GM12878 (cell line): ENCODE results near the gene HSPA12A. TPM values are rescaled to one million over a fixed set of nuclear protein-coding genes. Genes with fewer than 3 reads are reported as not detected.

Experiments used
- ATAC-seq: fragments of 200-7000 bp; cut with Tn5 transposase; 3 replicates; pipeline ENCODE4 v1.9.1; 2020; ENCODE audit warnings: mild to moderate bottlenecking, moderate library complexity
- BruUV-seq: library from RNA; stranded (reverse); fragments of 400-500 nt; replicated peaks from 2 replicates; lab custom pipeline; 2021; lab: Mats Ljungman, UMichigan
- CTCF ChIA-PET: fragments of 300-600 bp; sonication (Branson Sonifier 250); formaldehyde crosslinking; extraction: SDS; loops from one replicate; lab custom pipeline; 2021; ENCODE audit warnings: inconsistent platforms; lab: Yijun Ruan, JAX
- POLR2A ChIA-PET: fragments of 350-600 bp; formaldehyde crosslinking; extraction: SDS; loops from one replicate; lab custom pipeline; 2021; ENCODE audit warnings: inconsistent platforms; lab: Charles Lee
- RAD21 ChIA-PET: fragments of 300-600 bp; sonication (Branson Sonifier 250); formaldehyde crosslinking; loops from one replicate; lab custom pipeline; 2023; ENCODE audit warnings: antibody characterized with exemption; ENCODE audit not compliant: unreplicated experiment; lab: Charles Lee
- SMC1A ChIA-PET: fragments of 300-600 bp; sonication (Branson Sonifier 250); formaldehyde crosslinking; loops from one replicate; lab custom pipeline; 2023; ENCODE audit not compliant: unreplicated experiment, uncharacterized antibody; lab: Charles Lee
- DNase-seq: peaks from one replicate; pipeline ENCODE4 v3.0.0-alpha.2; 2011; ENCODE audit warnings: low read depth, low spot score
- FAIRE-seq: peaks from 3 replicates; lab custom pipeline; 2011; peaks lifted over from hg19 to GRCh38; lab: Jason Lieb, UNC
- H2AFZ ChIP-seq: 2 replicates; pipeline ENCODE4 v1.6.0; 2011; ENCODE audit warnings: low read depth, low read length, control low read depth; ENCODE audit not compliant: control insufficient read depth
- H3K27ac ChIP-seq: 2 replicates; pipeline ENCODE4 v1.5.1; 2011; ENCODE audit warnings: control low read depth; ENCODE audit not compliant: control insufficient read depth, insufficient read depth
- H3K27me3 ChIP-seq, 2 experiments: replicated peaks in 1 of 2; 2 replicates each; pipeline versions ENCODE4 v1.6.0 to v1.6.1; 2011; ENCODE audit warnings: low read length in 1 of 2; ENCODE audit not compliant: control insufficient read depth in 2 of 2, insufficient read depth in 2 of 2
- H3K36me3 ChIP-seq, 2 experiments: 2 replicates each; pipeline ENCODE4 v1.5.1; 2011; ENCODE audit warnings: low read length in 1 of 2; ENCODE audit not compliant: control insufficient read depth in 2 of 2, insufficient read depth in 2 of 2
- H3K4me1 ChIP-seq: 2 replicates; pipeline ENCODE4 v1.6.1; 2011; ENCODE audit warnings: mild to moderate bottlenecking, low read length, moderate library complexity, mixed read lengths; ENCODE audit not compliant: control insufficient read depth, insufficient read depth
- H3K4me2 ChIP-seq: 2 replicates; pipeline ENCODE4 v1.6.0; 2011; ENCODE audit warnings: control low read depth; ENCODE audit not compliant: control insufficient read depth, insufficient read depth
- H3K4me3 ChIP-seq: fragments of 200-600 bp; sonication (generic); 2 replicates; pipeline ENCODE4 v1.5.1; 2016
- H3K79me2 ChIP-seq: 2 replicates; pipeline ENCODE4 v1.6.0; 2011; ENCODE audit warnings: low read length; ENCODE audit not compliant: control insufficient read depth, insufficient read depth
- H3K9ac ChIP-seq: 2 replicates; pipeline ENCODE4 v1.8.0; 2011; ENCODE audit warnings: low read length, control low read depth, mixed read lengths; ENCODE audit not compliant: control insufficient read depth, insufficient read depth
- H3K9me3 ChIP-seq: replicated peaks from 3 replicates; pipeline ENCODE4 v1.5.1; 2011; ENCODE audit warnings: mild to moderate bottlenecking, low read length; ENCODE audit not compliant: control insufficient read depth, insufficient read depth
- H4K20me1 ChIP-seq: 2 replicates; pipeline ENCODE4 v1.6.0; 2011; ENCODE audit not compliant: control insufficient read depth, insufficient read depth
- ATF3 ChIP-seq: IDR thresholded peaks from 2 replicates; pipeline ENCODE4 v1.6.1; 2011; ENCODE audit warnings: low read depth, mild to moderate bottlenecking, low read length, moderate library complexity, borderline replicate concordance; ENCODE audit errors: extremely low read depth
- BMI1 ChIP-seq: fragments of 450-650 bp; IDR thresholded peaks from 2 replicates; pipeline ENCODE4 v1.6.1; 2016; ENCODE audit warnings: mild to moderate bottlenecking, moderate library complexity, borderline replicate concordance
- CREB1 ChIP-seq: IDR thresholded peaks from 2 replicates; pipeline ENCODE4 v1.6.1; 2012; ENCODE audit warnings: low read depth, mild to moderate bottlenecking, inconsistent platforms
- CUX1 ChIP-seq: IDR thresholded peaks from 2 replicates; pipeline ENCODE4 v1.6.1; 2012; ENCODE audit warnings: improper control_type of control experiment, low read depth, low read length; ENCODE audit not compliant: insufficient replicate concordance
- E2F8 ChIP-seq: fragments of 450-650 bp; IDR thresholded peaks from 2 replicates; pipeline ENCODE4 v1.6.1; 2018; ENCODE audit warnings: mild to moderate bottlenecking, low read depth, moderate library complexity; ENCODE audit not compliant: partially characterized antibody
- KAT2A ChIP-seq: conservative IDR thresholded peaks from 2 replicates; pipeline ENCODE4 v1.6.1; 2011; ENCODE audit warnings: low read depth, low read length; ENCODE audit not compliant: control insufficient read depth
- KDM1A ChIP-seq: fragments of 200-600 bp; sonication (generic); IDR thresholded peaks from 2 replicates; pipeline ENCODE4 v1.6.1; 2016; ENCODE audit warnings: borderline replicate concordance
- NBN ChIP-seq: fragments of 450-650 bp; IDR thresholded peaks from 2 replicates; pipeline ENCODE4 v1.6.1; 2016
- SIN3A ChIP-seq: IDR thresholded peaks from 2 replicates; pipeline ENCODE4 v1.6.1; 2012; ENCODE audit warnings: low read depth, low read length, improper control_type of control experiment
- SUPT20H ChIP-seq: IDR thresholded peaks from 2 replicates; pipeline ENCODE4 v1.6.1; 2011; ENCODE audit warnings: low read depth, mild to moderate bottlenecking, low read length, moderate library complexity, borderline replicate concordance; ENCODE audit not compliant: control insufficient read depth
- ZBTB4 ChIP-seq: fragments of 450-650 bp; formaldehyde crosslinking; IDR thresholded peaks from 2 replicates; pipeline ENCODE4 v1.4.0; 2022; ENCODE audit warnings: mild to moderate bottlenecking, moderate library complexity
- ZNF622 ChIP-seq: fragments of 450-650 bp; IDR thresholded peaks from 2 replicates; pipeline ENCODE4 v1.6.1; 2017; ENCODE audit warnings: mild to moderate bottlenecking, inconsistent platforms
- WGBS: methylation state at CpG from one replicate; pipeline ENCODE4 v1.1.6; 2016; ENCODE audit warnings: low lambda C conversion rate; ENCODE audit not compliant: insufficient replicate concordance, insufficient coverage; ENCODE audit errors: missing lambda C conversion rate; 5-methylcytosine and 5-hydroxymethylcytosine counted together
- in situ Hi-C: fragments of 300-500 bp; cut with MboI; formaldehyde crosslinking; loops from 9 replicates; pipeline ENCODE4 v1.14.3; 2018; ENCODE audit warnings: mixed read lengths
- intact Hi-C: fragments of 100-400 bp; cut with micrococcal nuclease; formaldehyde crosslinking; loops from one replicate; pipeline ENCODE4 v1.14.2; 2022; ENCODE audit not compliant: unreplicated experiment
- polyA plus RNA-seq, 11 experiments: library from polyadenylated mRNA; depleted of rRNA in 4 of 11; unstranded in 6 of 11; stranded (reverse) in 5 of 11; fragments of >200 nt; fragmentation: Nextera tagmentation in 4 of 11; fragmentation: Illumina TruSeq in 1 of 11; extraction: Ambion mirVana in 4 of 11; extraction: Trizol in 1 of 11; gene quantifications; 1 replicate in 1 of 11; 2 replicates in 10 of 11; pipeline versions ENCODE4 v1.2.1 to v1.2.3, GENCODE V29; 2011 to 2016; ENCODE audit warnings: inconsistent platforms in 2 of 11, missing spikeins in 2 of 11, low read depth in 1 of 11
- total RNA-seq, 4 experiments: library from RNA; depleted of rRNA in 3 of 4; stranded (reverse); fragments of >200 nt in 3 of 4; fragmentation: Illumina TruSeq in 1 of 4; extraction: Trizol in 1 of 4; gene quantifications; 2 replicates each; pipeline versions ENCODE4 v1.2.1 to v1.2.3, GENCODE V29; 2013 to 2021

The HSPA12A gene
- total and polyA plus RNA-seq, 10 of the 15 experiments (the other 5 are each of a cell fraction or from before 2014, with no cell fraction given), result 0.90 to 20.2 (median 2.8) TPM

GRCh38 chr10:116668018-116668417 is 74.3 kb downstream of the HSPA12A start:
- ChIA-PET SMC1A (no interaction called here), RAD21 (no interaction called here), POLR2A (no interaction called here), CTCF (no interaction called here)
- no peak overlapping the region for H3K27ac ChIP-seq
- no peaks in the 10 kb centered on the region for H3K36me3 ChIP-seq
- ATAC-seq (no peak), FAIRE-seq (no peak), DNase-seq (no peak)
- no peak overlapping the region for H2AFZ ChIP-seq
- no peak overlapping the region for H3K4me3 ChIP-seq
- H3K4me2 ChIP-seq, result no peak overlapping the region
- H3K27me3 ChIP-seq, result peaks cover 0 to 3% of the 10 kb centered on the region in 2 experiments; a peak in 2 of 4 replicates
- H3K9ac ChIP-seq, result no peak overlapping the region
- H4K20me1 ChIP-seq, result no peaks in the 10 kb centered on the region
- BruUV-seq, result no TSS peak
- H3K4me1 ChIP-seq, result no peaks in the 10 kb centered on the region
- in situ Hi-C loops (no loop called here), intact Hi-C loops (no loop called here)
- 11% methylated on average over 9 of the region's 9 CpGs for WGBS
- H3K9me3 ChIP-seq, result no peaks in the 10 kb centered on the region
- no peaks in the 10 kb centered on the region for H3K79me2 ChIP-seq
- TF ChIP-seq BMI1 (no peak), ATF3 (no peak), KAT2A (no peak), SIN3A (no peak), CREB1 (no peak), ZNF622 (no peak), ZBTB4 (no peak), KDM1A (no peak), CUX1 (no peak), NBN (no peak), SUPT20H (no peak), E2F8 (no peak)
